Kidney epithelial cell (primary cell): Measurements from ENCODE around the gene CRBN. TPM values are rescaled to one million over a fixed set of nuclear protein-coding genes. Genes with fewer than 3 reads are reported as not detected.

Experiments used
- DNase-seq: peaks from one replicate; pipeline ENCODE4 v3.0.0-alpha.2; 2010; ENCODE audit warnings: low read depth
- H3K27me3 ChIP-seq: 2 replicates; pipeline ENCODE4 v1.6.0; 2011; ENCODE audit warnings: low read length; ENCODE audit not compliant: control insufficient read depth, insufficient read depth
- H3K36me3 ChIP-seq: 2 replicates; pipeline ENCODE4 v1.5.1; 2011; ENCODE audit warnings: low read length; ENCODE audit not compliant: control insufficient read depth, insufficient read depth
- H3K4me3 ChIP-seq: 2 replicates; pipeline ENCODE4 v1.5.1; 2011; ENCODE audit warnings: low read depth, mild to moderate bottlenecking, control low read depth, low read length
- CTCF ChIP-seq: IDR thresholded peaks from 2 replicates; pipeline ENCODE4 v1.5.1; 2011; ENCODE audit warnings: mild to moderate bottlenecking, moderate library complexity, low read length, control low read depth, inconsistent platforms; ENCODE audit not compliant: insufficient read depth, poor library complexity, severe bottlenecking
- total RNA-seq: library from RNA; depleted of rRNA; stranded (reverse); fragments of >200 nt; gene quantifications from 2 replicates; pipeline ENCODE4 v1.2.3, GENCODE V29; 2015

CRBN gene
- total RNA-seq, 1 donor from 2014 or later: 43.9 TPM

- Histone ChIP-seq H3K36me3 (no peaks in the 10 kb centered on the region), H3K4me3 (no peak overlapping the region), H3K27me3 (no peaks in the 10 kb centered on the region)
- no peak for DNase-seq
- no peak for TF ChIP-seq CTCF
Observed at GRCh38 chr3:3194861-3195260, 15.4 kb upstream of the CRBN start.

GRCh38 chr3:3192286-3192675 lies 12.8 kb upstream of the CRBN start:
- TF ChIP-seq CTCF: no peak
- H3K36me3 ChIP-seq: no peaks in the 10 kb centered on the region
- H3K27me3 ChIP-seq: no peaks in the 10 kb centered on the region
- no peak overlapping the region for H3K4me3 ChIP-seq
- no peak for DNase-seq

- no peak for DNase-seq
- H3K27me3 ChIP-seq: no peaks in the 10 kb centered on the region
- no peaks in the 10 kb centered on the region for H3K36me3 ChIP-seq
- TF ChIP-seq CTCF: no peak
- no peak overlapping the region for H3K4me3 ChIP-seq
Observed at GRCh38 chr3:3191675-3192285, 12.3 kb upstream of the CRBN start.

GRCh38 chr3:3189961-3190360 lies 10.5 kb upstream of the CRBN start:
- no peaks in the 10 kb centered on the region for H3K36me3 ChIP-seq
- no peak for TF ChIP-seq CTCF
- H3K4me3 ChIP-seq: no peak overlapping the region
- no peak for DNase-seq
- H3K27me3 ChIP-seq: no peaks in the 10 kb centered on the region

GRCh38 chr3:3189102-3189727 lies 9.7 kb upstream of the CRBN start:
- no peak for DNase-seq
- TF ChIP-seq CTCF: no peak
- H3K36me3 ChIP-seq: no peaks in the 10 kb centered on the region

GRCh38 chr3:3184876-3185275 lies 5.4 kb upstream of the CRBN start:
- Histone ChIP-seq H3K27me3 (peaks cover 2% of the 10 kb centered on the region), H3K36me3 (no peaks in the 10 kb centered on the region), H3K4me3 (no peak overlapping the region)
- no peak for DNase-seq
- no peak for TF ChIP-seq CTCF

More at GRCh38 chr3:3189102-3189727, 9.7 kb upstream of the CRBN start:
- no peak overlapping the region for H3K4me3 ChIP-seq
- H3K27me3 ChIP-seq: no peaks in the 10 kb centered on the region
